Embryonic facial prominence (tissue), 1 donor: Measurements from ENCODE around the gene CTNND1.
A peak's percentile ranks its signal among the peaks of the same experiment; 100 is the strongest.
"Not testable (repeated sequence)": the region's sequence is repeated elsewhere in the genome, so short reads cannot be mapped to it uniquely, and the experiment has no call there.

Experiments
- DNase-seq: peaks from one replicate; pipeline ENCODE4 v3.0.0-alpha.2; 2016; ENCODE audit errors: extremely low spot score

CTNND1 gene, protein sequence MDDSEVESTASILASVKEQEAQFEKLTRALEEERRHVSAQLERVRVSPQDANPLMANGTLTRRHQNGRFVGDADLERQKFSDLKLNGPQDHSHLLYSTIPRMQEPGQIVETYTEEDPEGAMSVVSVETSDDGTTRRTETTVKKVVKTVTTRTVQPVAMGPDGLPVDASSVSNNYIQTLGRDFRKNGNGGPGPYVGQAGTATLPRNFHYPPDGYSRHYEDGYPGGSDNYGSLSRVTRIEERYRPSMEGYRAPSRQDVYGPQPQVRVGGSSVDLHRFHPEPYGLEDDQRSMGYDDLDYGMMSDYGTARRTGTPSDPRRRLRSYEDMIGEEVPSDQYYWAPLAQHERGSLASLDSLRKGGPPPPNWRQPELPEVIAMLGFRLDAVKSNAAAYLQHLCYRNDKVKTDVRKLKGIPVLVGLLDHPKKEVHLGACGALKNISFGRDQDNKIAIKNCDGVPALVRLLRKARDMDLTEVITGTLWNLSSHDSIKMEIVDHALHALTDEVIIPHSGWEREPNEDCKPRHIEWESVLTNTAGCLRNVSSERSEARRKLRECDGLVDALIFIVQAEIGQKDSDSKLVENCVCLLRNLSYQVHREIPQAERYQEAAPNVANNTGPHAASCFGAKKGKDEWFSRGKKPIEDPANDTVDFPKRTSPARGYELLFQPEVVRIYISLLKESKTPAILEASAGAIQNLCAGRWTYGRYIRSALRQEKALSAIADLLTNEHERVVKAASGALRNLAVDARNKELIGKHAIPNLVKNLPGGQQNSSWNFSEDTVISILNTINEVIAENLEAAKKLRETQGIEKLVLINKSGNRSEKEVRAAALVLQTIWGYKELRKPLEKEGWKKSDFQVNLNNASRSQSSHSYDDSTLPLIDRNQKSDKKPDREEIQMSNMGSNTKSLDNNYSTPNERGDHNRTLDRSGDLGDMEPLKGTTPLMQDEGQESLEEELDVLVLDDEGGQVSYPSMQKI

GRCh38 chr11:57761301-57762234 lies at the start of gene CTNND1:
Gene CTNND1 (plus strand): TSS chr11:57761802. CDS start chr11:57791479, 29,677 bp downstream.
- peak; percentile 99 for DNase-seq

- DNase-seq: peak; percentile 99
Measured at GRCh38 chr11:57712256-57713150, 49.1 kb upstream of the CTNND1 start, which contains the start of gene TMX2. Gene TMX2 (plus strand): TSS chr11:57712593. CDS start chr11:57712619, 26 bp downstream.

- DNase-seq: no peak
Measured at GRCh38 chr11:57713835-57714234, 47.8 kb upstream of the CTNND1 start.

- DNase-seq: not testable (repeated sequence)
Measured at GRCh38 chr11:57716726-57717125, 44.9 kb upstream of the CTNND1 start.

DNA sequence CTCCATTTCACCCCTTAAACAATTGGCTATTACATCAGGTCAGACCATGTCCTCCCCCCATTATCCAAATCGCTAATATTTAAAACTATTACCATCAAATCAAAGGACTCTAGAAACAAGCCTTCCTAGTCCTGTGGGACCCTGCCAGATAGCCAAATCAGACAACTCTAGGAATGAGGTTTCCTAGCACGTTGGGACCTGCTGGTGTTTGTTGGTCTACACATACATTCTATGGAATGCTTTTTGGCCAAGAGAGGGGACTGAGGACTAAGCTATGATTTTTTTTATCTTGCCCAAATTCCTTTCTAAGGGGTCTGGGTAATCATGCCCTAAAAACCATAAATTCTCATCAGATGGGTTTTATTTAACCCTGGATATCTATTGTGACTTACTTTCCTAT lies 34.4 kb upstream of the CTNND1 start:
- DNase-seq: no peak

- no peak for DNase-seq
Measured at GRCh38 chr11:57728829-57729228, 32.8 kb upstream of the CTNND1 start.

DNA sequence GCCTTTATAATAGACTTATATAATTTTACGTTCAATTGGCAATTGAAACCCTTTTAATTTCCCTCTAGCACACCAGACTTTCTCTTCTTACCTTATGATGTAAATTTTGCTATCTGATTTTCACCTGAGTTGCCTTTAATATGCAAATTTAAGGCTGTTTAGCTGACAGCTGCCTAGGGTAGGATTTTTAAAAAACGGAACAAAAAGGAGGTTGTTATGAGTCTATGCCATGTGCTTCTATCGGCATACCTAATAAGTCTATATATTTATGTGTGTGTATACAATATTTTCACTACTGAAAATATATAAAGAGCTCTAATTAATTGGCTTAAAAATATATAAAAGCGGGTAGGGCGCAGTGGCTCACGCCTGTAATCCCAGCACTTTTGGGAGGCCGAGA lies 32.1 kb upstream of the CTNND1 start:
- no peak for DNase-seq

GRCh38 chr11:57732661-57733060 lies 28.9 kb upstream of the CTNND1 start:
- no peak for DNase-seq

DNA sequence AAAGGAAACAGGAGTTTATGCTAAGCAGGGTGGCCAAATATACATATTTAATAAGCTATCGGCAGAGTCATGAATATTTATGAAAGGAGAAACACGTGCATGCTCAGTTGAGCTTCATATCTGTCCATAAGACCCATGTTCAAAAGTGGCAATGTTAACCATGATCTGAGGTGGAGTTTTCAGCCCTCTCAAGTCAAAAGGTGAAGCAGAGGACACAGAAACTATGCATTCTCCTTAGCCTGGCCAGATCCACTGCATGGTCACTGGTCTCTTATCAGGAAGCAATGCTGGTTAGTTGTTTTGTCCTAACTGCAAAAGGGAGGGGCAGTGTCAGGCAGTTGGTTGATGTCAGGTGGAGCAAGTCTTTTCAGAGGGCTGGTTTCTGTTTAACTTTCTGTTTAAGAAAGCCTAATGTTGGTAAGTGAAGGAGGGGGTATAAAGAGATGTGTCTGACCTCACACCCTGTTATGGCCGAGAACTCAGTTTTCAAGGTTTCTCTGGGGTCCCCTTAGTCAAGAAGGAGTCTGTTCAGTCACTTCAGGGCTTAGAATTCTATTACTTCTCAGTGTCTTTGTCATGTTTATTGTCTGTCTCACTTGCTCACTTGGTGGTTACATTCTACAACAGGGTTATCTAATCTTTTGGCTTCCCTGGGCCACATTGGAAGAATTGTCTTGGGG lies 25.8 kb upstream of the CTNND1 start:
- DNase-seq: no peak

- peak; percentile 93 for DNase-seq
Measured at GRCh38 chr11:57741132-57742086, 20.2 kb upstream of the CTNND1 start, which contains the start of gene SELENOH. Gene SELENOH (plus strand): TSS chr11:57741491. CDS start chr11:57741596, 105 bp downstream.

DNA sequence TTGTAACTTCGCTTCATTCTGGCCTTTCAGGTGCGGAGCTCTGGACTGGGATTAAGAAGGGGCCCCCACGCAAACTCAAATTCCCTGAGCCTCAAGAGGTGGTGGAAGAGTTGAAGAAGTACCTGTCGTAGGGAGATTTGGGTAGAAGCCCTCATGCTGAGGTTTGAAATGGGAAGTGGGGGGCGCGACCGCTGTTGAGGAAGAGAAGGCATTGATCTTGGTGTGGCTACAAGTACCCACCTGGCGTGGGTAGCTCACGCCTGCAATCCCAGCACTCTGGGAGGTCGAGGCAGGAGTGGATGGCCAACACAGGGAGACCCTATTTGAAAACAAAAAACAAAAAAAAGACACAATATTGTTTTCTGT lies 19.5 kb upstream of the CTNND1 start:
- no peak for DNase-seq

DNA sequence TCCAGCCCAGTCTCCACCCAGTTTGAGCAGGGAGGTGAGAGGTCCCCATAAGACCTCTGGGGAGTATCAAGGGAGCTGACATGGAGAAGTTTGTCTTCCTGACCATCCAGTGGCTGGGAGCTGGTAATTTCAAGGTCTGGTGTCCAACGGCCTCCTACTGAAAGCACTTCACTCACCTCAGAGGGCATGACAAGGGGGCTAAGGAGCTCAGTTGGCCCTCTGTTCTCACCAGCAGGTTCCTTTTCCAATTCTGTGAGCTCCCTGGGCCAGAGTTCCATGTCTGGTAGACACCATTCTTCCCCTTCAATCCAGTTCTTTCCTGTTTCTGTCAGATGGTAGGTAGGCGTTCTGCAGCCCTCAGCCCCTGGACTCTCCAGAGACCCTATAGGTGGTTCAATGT lies 17.2 kb upstream of the CTNND1 start:
- no peak for DNase-seq

- DNase-seq: no peak
Measured at GRCh38 chr11:57745206-57745605, 16.4 kb upstream of the CTNND1 start.

DNA sequence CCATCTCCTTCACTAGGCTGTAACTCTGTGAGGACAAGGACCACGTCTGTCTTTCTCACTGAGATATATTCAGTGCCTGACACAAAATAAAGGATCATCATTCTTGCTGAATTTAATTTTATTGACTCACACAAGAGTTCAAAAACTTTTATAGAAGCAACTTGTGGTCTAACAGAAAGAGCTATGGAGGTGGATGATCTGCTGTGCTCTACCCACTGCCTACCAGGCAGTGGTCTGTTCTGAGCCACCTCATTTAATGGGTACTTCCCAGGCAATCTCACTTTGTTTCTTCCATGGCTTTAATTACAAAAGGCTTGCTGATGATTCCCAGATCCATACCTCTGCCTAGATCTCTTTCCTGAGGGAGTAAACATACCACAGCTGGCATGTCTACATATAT lies 14.7 kb upstream of the CTNND1 start:
- DNase-seq: no peak

GRCh38 chr11:57751176-57751575 lies 10.4 kb upstream of the CTNND1 start:
- DNase-seq: no peak

DNA sequence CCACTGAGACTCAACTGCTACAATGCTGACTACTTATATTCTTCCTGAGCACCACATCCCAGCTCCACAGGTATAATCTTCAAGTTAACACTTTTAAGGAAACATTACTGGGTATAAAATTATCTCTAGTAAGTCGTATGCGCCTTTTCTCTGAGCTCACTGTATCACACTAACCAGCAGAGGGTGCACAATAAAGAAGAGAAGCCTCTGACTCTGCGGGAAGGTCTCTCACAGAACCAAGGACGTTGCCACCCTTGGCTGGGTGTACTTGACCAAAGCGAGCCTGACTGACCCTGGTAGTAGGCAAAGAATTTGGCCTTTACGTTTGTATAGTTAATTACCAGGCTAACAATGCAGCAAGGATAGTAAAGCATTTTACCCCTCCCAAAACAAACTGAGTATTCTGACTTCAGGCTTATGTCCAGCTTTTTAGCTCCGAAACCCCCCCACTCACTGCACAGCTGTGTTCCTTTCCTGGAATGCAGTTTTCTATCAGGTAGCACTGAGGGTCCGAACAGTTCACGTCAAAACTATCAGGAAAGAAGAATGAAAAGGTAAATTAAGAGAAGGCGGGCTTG lies 9.8 kb upstream of the CTNND1 start, which contains the start of gene BTBD18:
Gene BTBD18 (minus strand): TSS at position 144 of the 578 bp plus-strand sequence. CDS start 631 bp downstream, outside the sequence.
- no peak for DNase-seq

- no peak for DNase-seq
Measured at GRCh38 chr11:57752954-57753353, 8.6 kb upstream of the CTNND1 start.

DNA sequence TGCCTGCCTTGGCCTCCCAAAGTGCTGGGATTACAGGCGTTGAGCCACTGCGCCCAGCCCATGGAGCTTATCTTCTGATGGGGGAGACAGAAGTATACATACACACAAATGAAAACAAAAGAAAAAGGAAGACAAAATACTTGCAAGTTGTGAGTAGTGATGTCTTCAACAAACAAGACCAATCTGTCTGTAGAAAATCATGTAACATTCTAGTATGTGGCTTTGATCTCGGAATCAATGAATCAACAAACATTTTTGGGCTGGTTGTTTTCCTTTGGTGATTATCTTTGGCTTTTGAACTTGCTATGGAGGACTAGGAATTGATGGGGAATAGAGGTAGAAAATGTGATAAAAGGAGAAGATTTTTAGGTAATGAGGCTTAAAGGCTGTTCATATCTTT lies 3.4 kb upstream of the CTNND1 start:
- DNase-seq: no peak
